Parathyroid adenoma (tissue), 2 donors: ENCODE results near the gene CD300A.

Source experiments
- H2AFZ ChIP-seq: fragments of 300-600 bp; sonication (generic); one replicate; pipeline ENCODE4 v1.7.0; 2017; ENCODE audit warnings: antibody characterized with exemption, mild to moderate bottlenecking
- H3K27ac ChIP-seq: fragments of 300-600 bp; sonication (generic); one replicate; pipeline ENCODE4 v1.7.0; 2017
- H3K27me3 ChIP-seq: fragments of 300-600 bp; sonication (generic); one replicate; pipeline ENCODE4 v1.7.0; 2017; ENCODE audit warnings: low read length; ENCODE audit not compliant: control insufficient read depth, insufficient read depth
- H3K36me3 ChIP-seq: fragments of 300-600 bp; sonication (generic); one replicate; pipeline ENCODE4 v1.7.0; 2017; ENCODE audit warnings: low read length; ENCODE audit not compliant: control insufficient read depth, insufficient read depth
- H3K4me1 ChIP-seq: fragments of 300-600 bp; sonication (generic); one replicate; pipeline ENCODE4 v1.7.0; 2017; ENCODE audit warnings: control low read depth
- H3K4me2 ChIP-seq: fragments of 300-600 bp; sonication (generic); one replicate; pipeline ENCODE4 v1.7.0; 2017; ENCODE audit warnings: low read length
- H3K4me3 ChIP-seq: fragments of 300-600 bp; sonication (generic); one replicate; pipeline ENCODE4 v1.7.0; 2017; ENCODE audit warnings: low read depth, low read length
- H3K79me2 ChIP-seq: fragments of 300-600 bp; sonication (generic); one replicate; pipeline ENCODE4 v1.7.0; 2017; ENCODE audit warnings: control low read depth
- H3K9ac ChIP-seq: fragments of 300-600 bp; sonication (generic); one replicate; pipeline ENCODE4 v1.7.0; 2017; ENCODE audit warnings: mild to moderate bottlenecking
- H3K9me3 ChIP-seq: fragments of 300-600 bp; sonication (generic); one replicate; pipeline ENCODE4 v1.7.0; 2017; ENCODE audit warnings: low read length; ENCODE audit not compliant: control insufficient read depth
- TF ChIP-seq, protein P1 (sequence below): fragments of 300-600 bp; sonication (generic); IDR thresholded peaks from one replicate; pipeline ENCODE4 v1.7.0; 2017; ENCODE audit warnings: antibody characterized with exemption, mild to moderate bottlenecking
- donor health status: primary hyperparathyroidism.

The CD300A gene

DNA sequence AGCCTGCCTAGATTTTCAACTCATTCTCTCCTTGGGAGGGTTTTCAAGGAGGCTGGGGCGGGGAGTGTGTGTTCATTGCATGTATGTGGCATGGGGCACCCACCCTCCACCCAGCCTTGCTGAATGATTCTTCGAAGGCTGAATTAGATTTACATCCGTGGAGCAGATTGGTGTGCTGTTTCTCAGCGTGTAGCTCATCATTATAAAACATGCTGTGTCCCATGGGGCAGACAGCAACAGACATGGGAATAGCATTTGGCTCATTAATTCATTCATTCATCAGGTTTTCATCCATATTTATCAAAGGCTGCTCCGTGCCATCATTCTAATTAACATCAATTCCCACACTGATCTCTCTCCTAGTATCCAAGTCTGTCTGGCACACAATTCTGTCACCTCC, 10.6 kb upstream of the CD300A start:
- Histone ChIP-seq H3K4me2 (no peak overlapping the region), H3K79me2 (no peaks in the 10 kb centered on the region), H3K9ac (no peak overlapping the region), H3K9me3 (no peaks in the 10 kb centered on the region), H3K4me1 (peaks cover 32% of the 10 kb centered on the region), H3K4me3 (no peak overlapping the region), H3K36me3 (no peaks in the 10 kb centered on the region), H2AFZ (no peak overlapping the region), H3K27ac (no peak overlapping the region), H3K27me3 (no peaks in the 10 kb centered on the region)
- TF ChIP-seq, protein P1, sequence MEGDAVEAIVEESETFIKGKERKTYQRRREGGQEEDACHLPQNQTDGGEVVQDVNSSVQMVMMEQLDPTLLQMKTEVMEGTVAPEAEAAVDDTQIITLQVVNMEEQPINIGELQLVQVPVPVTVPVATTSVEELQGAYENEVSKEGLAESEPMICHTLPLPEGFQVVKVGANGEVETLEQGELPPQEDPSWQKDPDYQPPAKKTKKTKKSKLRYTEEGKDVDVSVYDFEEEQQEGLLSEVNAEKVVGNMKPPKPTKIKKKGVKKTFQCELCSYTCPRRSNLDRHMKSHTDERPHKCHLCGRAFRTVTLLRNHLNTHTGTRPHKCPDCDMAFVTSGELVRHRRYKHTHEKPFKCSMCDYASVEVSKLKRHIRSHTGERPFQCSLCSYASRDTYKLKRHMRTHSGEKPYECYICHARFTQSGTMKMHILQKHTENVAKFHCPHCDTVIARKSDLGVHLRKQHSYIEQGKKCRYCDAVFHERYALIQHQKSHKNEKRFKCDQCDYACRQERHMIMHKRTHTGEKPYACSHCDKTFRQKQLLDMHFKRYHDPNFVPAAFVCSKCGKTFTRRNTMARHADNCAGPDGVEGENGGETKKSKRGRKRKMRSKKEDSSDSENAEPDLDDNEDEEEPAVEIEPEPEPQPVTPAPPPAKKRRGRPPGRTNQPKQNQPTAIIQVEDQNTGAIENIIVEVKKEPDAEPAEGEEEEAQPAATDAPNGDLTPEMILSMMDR, result no peak

GRCh38 chr17:74457146-74457819, 9.2 kb upstream of the CD300A start:
- TF ChIP-seq, protein P1, result peak; percentile 100
- peak overlapping the region; percentile 35 for H3K4me2 ChIP-seq
- H3K79me2 ChIP-seq, result no peaks in the 10 kb centered on the region
- H3K27me3 ChIP-seq, result no peaks in the 10 kb centered on the region
- peaks cover 29% of the 10 kb centered on the region for H3K4me1 ChIP-seq
- H3K4me3 ChIP-seq, result peak overlapping the region; percentile 22
- H3K27ac ChIP-seq, result no peak overlapping the region
- peak overlapping the region; percentile 90 for H2AFZ ChIP-seq
- H3K9ac ChIP-seq, result no peak overlapping the region
- no peaks in the 10 kb centered on the region for H3K36me3 ChIP-seq
- no peaks in the 10 kb centered on the region for H3K9me3 ChIP-seq

DNA sequence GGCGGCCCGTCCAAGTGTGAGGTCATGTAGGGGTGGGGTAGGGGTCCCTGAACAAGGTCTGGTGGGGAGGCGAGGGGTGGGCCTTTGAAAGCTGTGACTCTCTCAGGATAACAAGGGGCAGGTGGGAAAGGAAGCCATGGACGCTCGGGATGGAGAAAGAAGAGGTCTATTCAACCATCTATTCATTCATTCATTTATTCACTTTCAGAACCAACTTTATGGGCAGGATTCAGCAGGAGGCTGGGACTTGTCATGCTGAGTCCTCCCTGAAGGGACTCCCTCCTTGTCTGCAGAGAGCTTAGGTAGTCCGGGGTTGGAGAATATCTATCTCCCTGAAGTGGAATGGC, 8.6 kb upstream of the CD300A start:
- TF ChIP-seq, protein P1, result no peak
- no peak overlapping the region for H3K4me3 ChIP-seq

DNA sequence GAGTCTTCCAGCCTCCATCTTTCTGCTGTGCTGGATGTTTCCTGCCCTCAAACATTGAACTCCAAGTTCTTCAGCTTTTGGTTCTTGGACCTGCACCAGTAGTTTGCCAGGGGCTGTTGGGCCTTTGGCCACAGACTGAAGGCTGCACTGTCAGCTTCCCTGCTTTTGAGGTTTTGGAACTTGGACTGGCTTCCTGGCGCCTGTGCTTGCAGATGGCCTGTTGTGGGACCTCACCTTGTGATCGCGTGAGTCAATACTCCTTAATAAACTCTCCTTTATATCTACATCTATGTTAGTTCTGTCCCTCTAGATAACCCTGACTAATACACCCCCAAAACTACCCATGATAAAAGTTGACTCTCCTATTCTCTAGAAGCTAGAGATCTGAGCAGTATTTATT, 7.6 kb upstream of the CD300A start:
- no peaks in the 10 kb centered on the region for H3K36me3 ChIP-seq
- no peaks in the 10 kb centered on the region for H3K9me3 ChIP-seq
- TF ChIP-seq, protein P1, result no peak
- H3K27ac ChIP-seq, result no peak overlapping the region
- H3K79me2 ChIP-seq, result no peaks in the 10 kb centered on the region
- H2AFZ ChIP-seq, result no peak overlapping the region
- no peak overlapping the region for H3K4me3 ChIP-seq
- no peak overlapping the region for H3K4me2 ChIP-seq
- no peak overlapping the region for H3K9ac ChIP-seq
- H3K4me1 ChIP-seq, result peaks cover 14% of the 10 kb centered on the region
- no peaks in the 10 kb centered on the region for H3K27me3 ChIP-seq

More for the DNA sequence above, 8.6 kb upstream of the CD300A start:
- Histone ChIP-seq H3K27me3 (no peaks in the 10 kb centered on the region), H3K4me2 (peak overlapping the region; percentile 35), H3K27ac (no peak overlapping the region), H3K9ac (no peak overlapping the region), H3K36me3 (no peaks in the 10 kb centered on the region), H3K9me3 (no peaks in the 10 kb centered on the region), H3K79me2 (no peaks in the 10 kb centered on the region), H2AFZ (peak overlapping the region; percentile 90), H3K4me1 (peaks cover 24% of the 10 kb centered on the region)

DNA sequence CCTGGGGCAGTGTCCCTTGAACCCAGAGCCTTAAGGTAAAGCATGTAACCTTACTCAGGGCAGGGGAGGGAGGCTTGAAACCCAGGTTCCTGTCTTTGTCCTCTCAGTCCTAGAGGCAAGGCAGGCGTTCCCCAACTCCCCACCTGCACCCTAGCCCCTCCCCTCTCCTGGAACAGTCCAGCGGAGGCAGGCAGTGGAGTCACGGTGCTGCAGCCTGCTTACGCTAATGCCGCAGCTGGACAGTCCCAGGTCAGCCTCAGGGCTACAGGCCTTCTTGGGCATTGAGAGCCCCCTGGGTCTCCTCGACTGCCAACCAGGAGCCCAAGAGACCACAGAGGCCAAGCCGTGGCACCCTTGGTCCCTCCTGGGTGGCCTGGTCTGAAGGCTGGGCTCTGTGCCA, 6.8 kb upstream of the CD300A start:
- H3K79me2 ChIP-seq, result no peaks in the 10 kb centered on the region
- H3K4me2 ChIP-seq, result no peak overlapping the region
- TF ChIP-seq, protein P1, result no peak
- no peak overlapping the region for H2AFZ ChIP-seq
- no peak overlapping the region for H3K4me3 ChIP-seq
- peaks cover 9% of the 10 kb centered on the region for H3K4me1 ChIP-seq
- no peaks in the 10 kb centered on the region for H3K9me3 ChIP-seq
- H3K36me3 ChIP-seq, result no peaks in the 10 kb centered on the region
- no peaks in the 10 kb centered on the region for H3K27me3 ChIP-seq
- no peak overlapping the region for H3K27ac ChIP-seq
- no peak overlapping the region for H3K9ac ChIP-seq
